GM21529 (cell line): Measurements from ENCODE around the gene PKD2L2.
"Not testable (repeated sequence)": the region's sequence is repeated elsewhere in the genome, so short reads cannot be mapped to it uniquely, and the experiment has no call there.

ENCODE experiments used
- ATAC-seq: cut with Tn5 transposase; IDR thresholded peaks from one replicate; pipeline ENCODE4 v1.9.1; 2021; ENCODE audit not compliant: unreplicated experiment

Gene PKD2L2

GRCh38 chr5:137887831-137888230, 1.4 kb upstream of the PKD2L2 start:
- no peak for ATAC-seq

- no peak for ATAC-seq
Measured at GRCh38 chr5:137888466-137888862, 793 bp upstream of the PKD2L2 start.

- ATAC-seq = no peak
Measured at GRCh38 chr5:137890845-137891244, 1.6 kb downstream of the PKD2L2 start.

- ATAC-seq = no peak
Measured at GRCh38 chr5:137891849-137892248, 2.6 kb downstream of the PKD2L2 start.

- ATAC-seq = no peak
Measured at GRCh38 chr5:137894586-137894985, 5.3 kb downstream of the PKD2L2 start.

- ATAC-seq = no peak
Measured at GRCh38 chr5:137896560-137896959, 7.3 kb downstream of the PKD2L2 start.

GRCh38 chr5:137899493-137899892, 10.2 kb downstream of the PKD2L2 start:
- no peak for ATAC-seq

GRCh38 chr5:137901011-137901817, 12.0 kb downstream of the PKD2L2 start:
- ATAC-seq = no peak

- ATAC-seq = no peak
Measured at GRCh38 chr5:137902408-137903133, 13.3 kb downstream of the PKD2L2 start.

GRCh38 chr5:137914758-137915157, 25.5 kb downstream of the PKD2L2 start:
- no peak for ATAC-seq

- ATAC-seq = no peak
Measured at GRCh38 chr5:137916923-137917322, 27.7 kb downstream of the PKD2L2 start.

- no peak for ATAC-seq
Measured at GRCh38 chr5:137921931-137922330, 32.7 kb downstream of the PKD2L2 start.

GRCh38 chr5:137923856-137924255, 34.6 kb downstream of the PKD2L2 start:
- no peak for ATAC-seq

- ATAC-seq = no peak
Measured at GRCh38 chr5:137932800-137933199, 43.5 kb downstream of the PKD2L2 start.

GRCh38 chr5:137933491-137933911, 44.2 kb downstream of the PKD2L2 start:
- ATAC-seq = no peak

GRCh38 chr5:137935190-137935589, 45.9 kb downstream of the PKD2L2 start:
- ATAC-seq = peak; percentile 50

GRCh38 chr5:137935694-137936093, 46.4 kb downstream of the PKD2L2 start:
- ATAC-seq = no peak

- ATAC-seq = no peak
Measured at GRCh38 chr5:137937994-137938750, 48.9 kb downstream of the PKD2L2 start.

- ATAC-seq = no peak
Measured at GRCh38 chr5:137938751-137939143, 49.5 kb downstream of the PKD2L2 start.

GRCh38 chr5:137939331-137939730, 50.1 kb downstream of the PKD2L2 start:
- ATAC-seq = no peak

GRCh38 chr5:137944280-137944679, 55.0 kb downstream of the PKD2L2 start:
- not testable (repeated sequence) for ATAC-seq

GRCh38 chr5:137945825-137946224, 56.6 kb downstream of the PKD2L2 start:
- ATAC-seq = no peak
